ENCODE results near the gene MRPS14. TPM values are rescaled to one million over a fixed set of nuclear protein-coding genes. Genes with fewer than 3 reads are reported as not detected.

MRPS14 gene
- total RNA-seq, 1 experiment from 2014 or later, result 38.3 TPM

DNA sequence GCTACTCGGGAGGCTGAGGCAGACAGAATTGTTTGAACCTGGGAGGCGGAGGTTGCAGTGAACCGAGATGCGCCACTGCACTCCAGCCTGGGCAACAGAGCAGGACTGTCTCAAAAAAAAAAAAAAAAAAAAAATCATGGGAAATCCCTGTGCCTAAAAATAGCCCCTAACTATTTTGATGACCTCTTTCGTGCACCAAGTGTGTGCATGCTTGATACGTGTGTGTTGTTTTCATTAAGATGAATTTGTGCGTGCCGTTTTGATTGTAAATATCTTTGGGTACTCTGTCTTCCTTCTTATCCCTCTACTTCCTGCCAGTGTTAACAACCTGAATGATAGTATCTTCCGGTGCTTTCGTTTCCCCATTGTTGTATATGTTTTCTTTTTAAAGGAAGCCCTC lies 13.7 kb downstream of the MRPS14 start:
- Histone ChIP-seq H3K9me3 (ENCODE audit: low read length) (no peaks in the 10 kb centered on the region), H3K36me3 (ENCODE audit: insufficient read depth, low read length) (peaks cover 63% of the 10 kb centered on the region), H2AFZ (ENCODE audit: low read length) (no peak overlapping the region), H3K4me3 (ENCODE audit: low read length) (no peak overlapping the region), H3K79me2 (ENCODE audit: low read length) (peaks cover 60% of the 10 kb centered on the region), H4K20me1 (ENCODE audit: insufficient read depth, low read depth, low read length) (peaks cover 3% of the 10 kb centered on the region; the same call in 1 of the 2 replicates), H3K4me1 (ENCODE audit: low read length) (peaks cover 11% of the 10 kb centered on the region), H3K9ac (ENCODE audit: low read length) (no peak overlapping the region), H3K27me3 (ENCODE audit: low read length) (no peaks in the 10 kb centered on the region), H3K4me2 (ENCODE audit: low read depth, low read length, poor library complexity, severe bottlenecking) (no peak overlapping the region), H3K27ac (ENCODE audit: low read length) (no peak overlapping the region), H3K9me2 (replicated peaks; ENCODE audit: insufficient read depth, low read length) (no peaks in the 10 kb centered on the region)
- no peak for DNase-seq

DNA sequence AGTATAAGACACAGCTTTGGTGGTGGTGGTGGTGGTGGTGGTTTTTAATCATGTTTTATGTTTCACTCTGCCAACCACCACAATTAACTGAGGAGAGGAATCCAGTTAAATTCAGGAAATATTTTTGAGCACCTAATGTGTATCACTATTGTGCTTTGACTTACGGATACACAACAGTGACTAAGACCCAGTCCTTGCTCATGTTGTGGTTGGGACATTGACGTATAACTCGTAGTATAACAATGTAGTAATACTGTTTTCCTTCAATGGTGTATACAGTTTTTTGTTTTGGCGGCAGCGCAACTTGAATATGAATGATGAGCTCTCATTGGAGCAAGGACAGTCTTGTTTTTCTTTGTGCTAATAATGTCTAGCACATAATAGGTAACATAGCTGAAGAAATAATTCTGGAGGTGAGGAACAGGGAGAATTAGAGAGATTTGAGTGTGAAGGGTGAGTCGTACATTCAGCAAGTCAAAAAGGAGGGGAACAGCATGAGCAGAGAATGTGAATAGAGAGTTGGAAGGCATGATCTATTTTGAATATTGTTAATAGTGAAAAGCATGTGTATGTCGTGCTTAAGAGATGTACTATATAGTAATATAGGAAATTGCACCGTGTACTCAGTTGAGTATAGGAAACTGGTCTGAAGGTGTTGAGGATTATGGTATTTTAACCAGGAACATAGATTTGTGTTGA lies 18.0 kb downstream of the MRPS14 start:
- Histone ChIP-seq H3K27ac (ENCODE audit: low read length) (no peak overlapping the region), H2AFZ (ENCODE audit: low read length) (no peak overlapping the region), H4K20me1 (ENCODE audit: insufficient read depth, low read depth, low read length) (peaks cover 25% of the 10 kb centered on the region)

DNA sequence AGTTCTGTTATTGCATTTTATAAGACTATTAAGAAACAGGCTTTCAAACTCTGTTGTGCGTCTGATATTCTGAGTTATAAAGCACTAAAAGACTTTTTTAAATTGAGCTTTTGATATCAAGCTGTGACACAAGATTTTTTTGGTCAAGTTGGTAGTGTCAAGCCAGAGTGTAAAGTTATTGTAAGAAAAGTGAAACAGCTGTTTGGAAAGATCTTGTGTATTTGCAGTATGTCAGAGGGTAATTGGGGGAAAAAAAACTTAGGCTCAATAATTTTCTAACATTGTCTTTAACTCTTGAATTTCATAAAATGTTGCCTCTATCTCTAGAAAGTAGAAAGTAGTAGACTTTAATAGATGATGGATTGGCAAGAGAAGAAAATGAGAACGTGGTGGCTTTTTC lies 19.7 kb downstream of the MRPS14 start:
- no peak overlapping the region for H3K4me2 ChIP-seq (ENCODE audit: low read depth, low read length, poor library complexity, severe bottlenecking)
- H3K9me3 ChIP-seq (ENCODE audit: low read length), result no peaks in the 10 kb centered on the region
- H3K9me2 ChIP-seq (replicated peaks; ENCODE audit: insufficient read depth, low read length), result no peaks in the 10 kb centered on the region
- peaks cover 26% of the 10 kb centered on the region for H3K36me3 ChIP-seq (ENCODE audit: insufficient read depth, low read length)
- H3K27ac ChIP-seq (ENCODE audit: low read length), result no peak overlapping the region
- H3K4me1 ChIP-seq (ENCODE audit: low read length), result peaks cover 35% of the 10 kb centered on the region
- DNase-seq, result no peak
- H3K27me3 ChIP-seq (ENCODE audit: low read length), result no peaks in the 10 kb centered on the region
- H3K9ac ChIP-seq (ENCODE audit: low read length), result no peak overlapping the region
- H2AFZ ChIP-seq (ENCODE audit: low read length), result no peak overlapping the region
- H3K79me2 ChIP-seq (ENCODE audit: low read length), result peaks cover 87% of the 10 kb centered on the region
- peaks cover 26% of the 10 kb centered on the region for H4K20me1 ChIP-seq (ENCODE audit: insufficient read depth, low read depth, low read length)
- H3K4me3 ChIP-seq (ENCODE audit: low read length), result no peak overlapping the region

More for the DNA sequence above, 18.0 kb downstream of the MRPS14 start:
- Histone ChIP-seq H3K4me3 (ENCODE audit: low read length) (no peak overlapping the region), H3K4me1 (ENCODE audit: low read length) (peaks cover 38% of the 10 kb centered on the region), H3K36me3 (ENCODE audit: insufficient read depth, low read length) (peaks cover 39% of the 10 kb centered on the region), H3K27me3 (ENCODE audit: low read length) (no peaks in the 10 kb centered on the region), H3K79me2 (ENCODE audit: low read length) (peaks cover 96% of the 10 kb centered on the region), H3K9ac (ENCODE audit: low read length) (no peak overlapping the region), H3K9me2 (replicated peaks; ENCODE audit: insufficient read depth, low read length) (no peaks in the 10 kb centered on the region), H3K9me3 (ENCODE audit: low read length) (no peaks in the 10 kb centered on the region), H3K4me2 (ENCODE audit: low read depth, low read length, poor library complexity, severe bottlenecking) (no peak overlapping the region)
- DNase-seq, result no peak

DNA sequence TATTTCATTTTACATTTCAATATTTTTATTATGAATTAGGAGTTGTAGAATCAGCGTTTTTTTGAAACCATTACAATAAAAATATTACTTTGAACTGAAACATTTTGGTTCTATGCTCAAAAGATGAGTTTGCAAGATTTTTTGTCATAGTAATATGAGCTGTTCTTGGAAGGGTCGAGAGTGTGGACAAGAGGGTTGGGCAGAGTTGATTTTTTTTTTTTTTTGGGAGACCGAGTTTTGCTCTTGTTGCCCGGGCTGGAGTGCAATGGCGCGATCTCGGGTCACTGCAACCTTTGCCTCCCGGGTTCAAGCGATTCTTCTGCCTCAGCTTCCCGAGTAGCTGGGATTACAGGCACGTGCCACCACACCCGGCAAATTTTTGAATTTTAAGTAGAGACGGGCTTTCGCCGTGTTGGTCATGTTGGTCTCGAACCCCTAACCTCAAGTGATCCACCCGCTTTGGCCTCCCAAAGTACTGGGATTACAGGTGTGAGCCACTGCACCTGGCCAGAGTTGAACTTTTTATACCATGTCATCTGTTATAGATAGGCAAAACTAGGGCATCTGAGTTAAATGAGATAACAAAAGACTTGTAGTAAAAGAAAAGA lies 20.2 kb downstream of the MRPS14 start:
- Histone ChIP-seq H3K4me2 (ENCODE audit: low read depth, low read length, poor library complexity, severe bottlenecking) (no peak overlapping the region), H3K27ac (ENCODE audit: low read length) (no peak overlapping the region), H3K79me2 (ENCODE audit: low read length) (peaks cover 82% of the 10 kb centered on the region), H3K36me3 (ENCODE audit: insufficient read depth, low read length) (peaks cover 21% of the 10 kb centered on the region), H4K20me1 (ENCODE audit: insufficient read depth, low read depth, low read length) (peaks cover 26% of the 10 kb centered on the region), H3K27me3 (ENCODE audit: low read length) (no peaks in the 10 kb centered on the region), H3K9me3 (ENCODE audit: low read length) (no peaks in the 10 kb centered on the region), H3K4me1 (ENCODE audit: low read length) (peaks cover 39% of the 10 kb centered on the region), H2AFZ (ENCODE audit: low read length) (no peak overlapping the region), H3K9ac (ENCODE audit: low read length) (no peak overlapping the region), H3K9me2 (replicated peaks; ENCODE audit: insufficient read depth, low read length) (no peaks in the 10 kb centered on the region), H3K4me3 (ENCODE audit: low read length) (no peak overlapping the region)
- no peak for DNase-seq

DNA sequence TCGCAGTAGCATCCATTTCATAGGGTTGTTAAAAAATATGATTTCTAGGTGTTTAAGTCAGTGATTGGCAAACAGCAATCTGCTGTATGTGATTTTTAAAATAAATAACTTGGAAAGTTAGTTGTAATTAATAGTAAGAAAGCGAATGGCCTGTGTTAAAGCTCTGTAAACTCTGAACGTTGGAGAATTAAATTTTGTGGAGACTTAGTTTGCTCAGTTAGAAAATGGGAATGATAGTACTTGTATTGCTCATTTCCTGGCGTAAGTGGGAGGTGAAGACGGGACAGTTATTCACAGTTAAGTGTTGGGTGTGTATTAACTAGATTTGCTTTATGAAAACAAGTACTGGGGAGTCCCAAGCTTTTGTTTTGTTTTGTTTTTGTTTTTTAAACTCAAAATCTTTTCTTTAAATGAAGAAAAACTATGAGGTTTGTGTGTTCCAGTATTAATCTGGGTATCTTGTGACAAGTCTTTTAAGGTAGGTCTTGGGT lies 22.5 kb downstream of the MRPS14 start:
- no peaks in the 10 kb centered on the region for H3K9me2 ChIP-seq (replicated peaks; ENCODE audit: insufficient read depth, low read length)
- peak overlapping the region; percentile 64 for H3K27ac ChIP-seq (ENCODE audit: low read length)
- H3K4me1 ChIP-seq (ENCODE audit: low read length), result peaks cover 43% of the 10 kb centered on the region
- no peak overlapping the region for H2AFZ ChIP-seq (ENCODE audit: low read length)
- H3K36me3 ChIP-seq (ENCODE audit: insufficient read depth, low read length), result peaks cover 3% of the 10 kb centered on the region; the same call in 1 of the 2 replicates
- H4K20me1 ChIP-seq (ENCODE audit: insufficient read depth, low read depth, low read length), result peaks cover 26% of the 10 kb centered on the region
- H3K4me3 ChIP-seq (ENCODE audit: low read length), result peak overlapping the region; percentile 96
- H3K79me2 ChIP-seq (ENCODE audit: low read length), result peaks cover 63% of the 10 kb centered on the region
- no peaks in the 10 kb centered on the region for H3K9me3 ChIP-seq (ENCODE audit: low read length)
- no peaks in the 10 kb centered on the region for H3K27me3 ChIP-seq (ENCODE audit: low read length)
- H3K9ac ChIP-seq (ENCODE audit: low read length), result peak overlapping the region; percentile 94
- DNase-seq, result no peak
- H3K4me2 ChIP-seq (ENCODE audit: low read depth, low read length, poor library complexity, severe bottlenecking), result peak overlapping the region; percentile 86

DNA sequence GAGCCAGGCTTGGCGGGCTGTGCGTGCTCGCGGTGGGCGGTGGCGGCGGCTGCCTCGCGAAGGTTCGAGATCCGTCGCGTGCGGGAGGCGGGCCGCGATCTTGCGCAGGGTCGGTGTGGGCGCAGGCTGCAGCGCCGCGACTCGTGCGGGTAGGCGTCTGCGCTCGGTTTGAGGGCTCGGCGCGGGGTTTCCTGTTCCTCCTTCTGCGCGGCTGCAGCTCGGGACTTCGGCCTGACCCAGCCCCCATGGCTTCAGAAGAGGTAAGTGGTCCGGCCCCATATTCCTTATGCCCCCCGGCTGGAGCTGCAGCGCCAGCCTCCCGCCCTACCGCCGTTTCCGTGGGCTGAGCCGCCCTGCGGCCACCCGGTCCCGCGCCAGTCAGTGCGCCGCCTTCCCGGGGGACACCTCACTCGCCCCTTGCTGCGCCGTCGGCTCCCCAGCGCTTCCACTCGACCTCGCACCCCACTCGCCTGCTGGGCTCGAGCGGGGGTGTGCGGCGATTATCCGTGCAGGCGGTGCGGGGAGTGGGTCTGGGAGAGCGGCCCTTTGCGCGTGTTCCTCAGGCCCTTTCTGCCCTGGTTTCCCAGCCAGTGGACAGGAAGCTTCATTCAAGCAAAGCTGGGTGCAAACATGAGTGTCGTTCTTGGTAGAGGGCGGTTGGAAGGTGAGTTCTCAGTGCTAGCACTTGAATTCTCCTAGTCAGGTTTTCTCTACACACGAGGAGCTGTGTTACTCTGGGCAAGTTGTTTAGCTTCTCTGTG lies 23.1 kb downstream of the MRPS14 start, which contains the start of gene CACYBP:
TSS of gene CACYBP (plus strand) at position 12 of the 761 bp plus-strand sequence. CDS start at position 246, 234 bp downstream.
- H3K4me1 ChIP-seq (ENCODE audit: low read length), result peaks cover 43% of the 10 kb centered on the region
- H3K27ac ChIP-seq (ENCODE audit: low read length), result peak within 1 kb of the TSS; percentile 90
- no peaks in the 10 kb centered on the region for H3K9me2 ChIP-seq (replicated peaks; ENCODE audit: insufficient read depth, low read length)
- peak within 1 kb of the TSS; percentile 92 for H3K4me2 ChIP-seq (ENCODE audit: low read depth, low read length, poor library complexity, severe bottlenecking)
- H3K4me3 ChIP-seq (ENCODE audit: low read length), result peak within 1 kb of the TSS; percentile 96
- DNase-seq, result no peak
- peak within 1 kb of the TSS; percentile 68; the same call in 1 of the 2 replicates for H2AFZ ChIP-seq (ENCODE audit: low read length)
- H4K20me1 ChIP-seq (ENCODE audit: insufficient read depth, low read depth, low read length), result peaks cover 24% of the 10 kb centered on the region
- H3K9ac ChIP-seq (ENCODE audit: low read length), result peak within 1 kb of the TSS; percentile 94
- no peaks in the 10 kb centered on the region for H3K9me3 ChIP-seq (ENCODE audit: low read length)
- peaks cover 57% of the 10 kb centered on the region for H3K79me2 ChIP-seq (ENCODE audit: low read length)
- no peaks in the 10 kb centered on the region for H3K27me3 ChIP-seq (ENCODE audit: low read length)
- no peaks in the 10 kb centered on the region; the same call in 1 of the 2 replicates for H3K36me3 ChIP-seq (ENCODE audit: insufficient read depth, low read length)

DNA sequence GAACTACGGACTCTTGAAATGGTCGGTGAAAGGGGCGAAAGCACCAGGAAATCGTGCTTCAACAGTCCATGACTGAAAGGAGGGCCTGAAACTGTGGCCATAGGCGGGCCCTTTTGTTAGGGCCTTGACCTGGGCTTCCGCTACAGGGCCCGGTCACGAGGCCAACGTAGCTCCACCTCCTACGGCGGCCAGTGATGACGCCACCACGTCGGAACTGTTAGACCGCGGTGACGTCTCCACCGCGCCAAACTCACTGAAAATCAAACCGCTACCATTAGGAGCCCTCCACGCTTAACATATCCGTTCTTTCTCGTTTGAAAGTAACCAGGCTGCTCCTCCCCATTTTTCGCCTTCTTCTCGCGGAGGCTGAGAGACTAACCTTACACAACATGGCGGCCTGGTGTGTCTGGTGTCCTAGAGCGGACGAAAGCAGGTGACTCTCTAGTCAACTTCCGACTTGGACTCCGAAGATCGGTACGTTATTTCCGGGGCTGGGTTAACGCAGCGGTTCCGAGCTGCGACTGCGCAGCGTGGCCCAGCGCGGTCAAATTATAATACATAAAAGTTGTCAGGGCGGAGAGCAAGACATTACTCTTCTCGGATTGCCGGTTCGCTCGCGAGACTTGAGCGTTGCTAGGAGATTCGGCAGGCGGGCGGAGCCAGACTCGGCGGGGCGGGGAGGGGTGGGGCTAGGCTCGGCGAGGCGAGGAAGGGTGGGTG lies 23.8 kb downstream of the MRPS14 start:
- Histone ChIP-seq H3K9me2 (replicated peaks; ENCODE audit: insufficient read depth, low read length) (no peaks in the 10 kb centered on the region), H3K4me1 (ENCODE audit: low read length) (peaks cover 43% of the 10 kb centered on the region), H3K9ac (ENCODE audit: low read length) (peak overlapping the region; percentile 94), H4K20me1 (ENCODE audit: insufficient read depth, low read depth, low read length) (peaks cover 23% of the 10 kb centered on the region), H3K36me3 (ENCODE audit: insufficient read depth, low read length) (no peaks in the 10 kb centered on the region), H3K27ac (ENCODE audit: low read length) (peak overlapping the region; percentile 90), H3K27me3 (ENCODE audit: low read length) (no peaks in the 10 kb centered on the region), H3K4me3 (ENCODE audit: low read length) (peak overlapping the region; percentile 96), H3K79me2 (ENCODE audit: low read length) (peaks cover 49% of the 10 kb centered on the region), H2AFZ (ENCODE audit: low read length) (peak overlapping the region; percentile 68; the same call in 1 of the 2 replicates), H3K9me3 (ENCODE audit: low read length) (no peaks in the 10 kb centered on the region), H3K4me2 (ENCODE audit: low read depth, low read length, poor library complexity, severe bottlenecking) (peak overlapping the region; percentile 92)
- peak; percentile 99 for DNase-seq

Data from Karpas-422 (cell line).